A549 (cell line): ENCODE data around the gene DPYSL3.

Source experiments
- CEBPB ChIP-seq, 2 experiments: fragments of >200 bp in 1 of 2; sonication (Bioruptor Twin) in 1 of 2; formaldehyde crosslinking in 1 of 2; IDR thresholded peaks; 2 replicates each; pipeline ENCODE4 v1.6.1; 2012 to 2016
- MAFK ChIP-seq: fragments of 450-650 bp; IDR thresholded peaks from 2 replicates; pipeline ENCODE4 v1.6.1; 2014; ENCODE audit not compliant: partially characterized antibody
- POLR2A ChIP-seq: IDR thresholded peaks from 2 replicates; pipeline ENCODE4 v1.6.1; 2012; ENCODE audit warnings: mild to moderate bottlenecking, low read length
- RAD21 ChIP-seq, 2 experiments: fragments of >200 bp in 1 of 2; sonication (Bioruptor Twin) in 1 of 2; formaldehyde crosslinking in 1 of 2; IDR thresholded peaks in 1 of 2; conservative IDR thresholded peaks in 1 of 2; 2 replicates in 1 of 2; 3 replicates in 1 of 2; pipeline ENCODE4 v1.6.1; 2012 to 2018; ENCODE audit warnings: inconsistent platforms in 1 of 2
- RFX5 ChIP-seq: fragments of 450-650 bp; IDR thresholded peaks from 2 replicates; pipeline ENCODE4 v1.7.1; 2014; ENCODE audit warnings: antibody characterized with exemption, mild to moderate bottlenecking, moderate library complexity
- TF ChIP-seq, protein P1 (sequence below): fragments of >200 bp; sonication (Bioruptor Twin); formaldehyde crosslinking; IDR thresholded peaks from 3 replicates; pipeline ENCODE4 v1.5.1; 2016

DNA sequence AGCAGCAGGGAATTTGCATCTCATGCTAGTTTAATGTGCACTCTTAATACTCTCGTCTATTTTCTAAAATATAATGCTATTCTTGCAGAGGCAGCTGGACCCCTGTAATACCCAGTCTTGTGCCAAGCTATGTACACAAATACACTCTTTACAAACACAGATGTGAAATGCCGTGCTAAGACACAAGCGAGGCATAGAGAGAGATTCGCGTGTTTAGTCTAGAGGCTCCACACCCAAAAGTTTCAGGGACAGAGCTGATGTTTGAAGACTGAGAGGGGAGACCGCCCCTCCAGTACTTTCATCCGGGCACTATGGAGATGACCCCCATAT lies 1.2 kb downstream of the DPYSL3 start:
- TF ChIP-seq MAFK (no peak), RFX5 (no peak), POLR2A (no peak), RAD21 (conservative IDR thresholded peaks at IDR 0.05 in 1 of 2, IDR thresholded peaks at IDR 0.05 in 1 of 2) (no peak), CEBPB (IDR thresholded peaks at IDR 0.05) (no peak)
- TF ChIP-seq, protein P1, sequence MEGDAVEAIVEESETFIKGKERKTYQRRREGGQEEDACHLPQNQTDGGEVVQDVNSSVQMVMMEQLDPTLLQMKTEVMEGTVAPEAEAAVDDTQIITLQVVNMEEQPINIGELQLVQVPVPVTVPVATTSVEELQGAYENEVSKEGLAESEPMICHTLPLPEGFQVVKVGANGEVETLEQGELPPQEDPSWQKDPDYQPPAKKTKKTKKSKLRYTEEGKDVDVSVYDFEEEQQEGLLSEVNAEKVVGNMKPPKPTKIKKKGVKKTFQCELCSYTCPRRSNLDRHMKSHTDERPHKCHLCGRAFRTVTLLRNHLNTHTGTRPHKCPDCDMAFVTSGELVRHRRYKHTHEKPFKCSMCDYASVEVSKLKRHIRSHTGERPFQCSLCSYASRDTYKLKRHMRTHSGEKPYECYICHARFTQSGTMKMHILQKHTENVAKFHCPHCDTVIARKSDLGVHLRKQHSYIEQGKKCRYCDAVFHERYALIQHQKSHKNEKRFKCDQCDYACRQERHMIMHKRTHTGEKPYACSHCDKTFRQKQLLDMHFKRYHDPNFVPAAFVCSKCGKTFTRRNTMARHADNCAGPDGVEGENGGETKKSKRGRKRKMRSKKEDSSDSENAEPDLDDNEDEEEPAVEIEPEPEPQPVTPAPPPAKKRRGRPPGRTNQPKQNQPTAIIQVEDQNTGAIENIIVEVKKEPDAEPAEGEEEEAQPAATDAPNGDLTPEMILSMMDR, result no peak
